Dendritic cell treated with granulocyte-macrophage colony-stimulating factor and Interleukin-4, amounts not matched to agents 40 ng/mL and 50 ng/mL, for 4 days (primary cell): Measurements from ENCODE around the gene LAMB3.
"Not testable (repeated sequence)": the region's sequence is repeated elsewhere in the genome, so short reads cannot be mapped to it uniquely, and the experiment has no call there.

Experiments used
- H3K27ac Mint-ChIP-seq: one replicate; pipeline ENCODE4 v1.8.0; 2022; ENCODE audit warnings: mild to moderate bottlenecking, mixed read lengths
- H3K27me3 Mint-ChIP-seq: one replicate; pipeline ENCODE4 v1.8.0; 2022; ENCODE audit warnings: mild to moderate bottlenecking, mixed read lengths
- H3K36me3 Mint-ChIP-seq: one replicate; pipeline ENCODE4 v1.8.0; 2022; ENCODE audit warnings: low read depth, mixed read lengths
- H3K4me1 Mint-ChIP-seq: one replicate; pipeline ENCODE4 v1.8.0; 2022; ENCODE audit warnings: low read depth, mixed read lengths
- H3K4me3 Mint-ChIP-seq: one replicate; pipeline ENCODE4 v1.8.0; 2022; ENCODE audit warnings: mild to moderate bottlenecking, moderate library complexity, mixed read lengths
- H3K9me3 Mint-ChIP-seq: one replicate; pipeline ENCODE4 v1.8.0; 2022; ENCODE audit warnings: mixed read lengths
- intact Hi-C: fragments of 100-400 bp; cut with micrococcal nuclease; formaldehyde crosslinking; loops from one replicate; pipeline ENCODE4 v1.15.0; 2022

Gene LAMB3

DNA sequence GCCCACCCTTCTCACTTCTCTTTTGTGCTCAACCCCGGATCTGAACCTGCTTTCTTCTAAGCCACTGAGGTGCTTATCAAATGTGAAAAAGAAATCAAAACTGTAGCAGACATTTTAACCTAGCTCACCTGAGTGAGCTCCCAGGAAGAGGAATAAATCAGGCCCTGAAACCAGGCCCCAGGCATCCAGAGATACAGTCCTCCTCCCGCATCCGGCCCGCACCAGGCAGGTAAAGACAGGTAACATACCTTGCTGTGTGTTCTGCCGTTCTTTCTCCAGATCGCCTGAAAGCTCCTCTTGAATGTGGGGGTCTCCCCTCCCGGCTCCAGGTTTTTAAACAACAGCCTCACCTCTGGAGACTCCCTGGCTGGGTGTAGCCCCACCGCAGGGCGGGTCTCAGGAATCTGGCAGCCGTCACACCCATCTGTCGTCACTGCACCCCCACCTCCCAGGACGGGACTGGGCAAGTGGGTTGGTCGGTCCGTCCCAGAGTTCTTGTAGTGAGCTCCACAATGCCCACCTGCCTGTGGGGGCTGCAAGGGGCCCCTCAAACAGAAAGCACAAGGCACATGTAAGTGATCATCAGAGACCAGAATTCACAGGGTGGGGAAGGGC is at the start of gene LAMB3:
TSS of gene LAMB3 (minus strand) at position 305 of the 615 bp plus-strand sequence. CDS start 1,481 bp downstream, outside the sequence.
- no peaks in the 10 kb centered on the region for H3K36me3 Mint-ChIP-seq
- no peaks in the 10 kb centered on the region for H3K9me3 Mint-ChIP-seq
- H3K4me3 Mint-ChIP-seq: no peak within 1 kb of the TSS
- peaks cover 18% of the 10 kb centered on the region for H3K27me3 Mint-ChIP-seq
- H3K27ac Mint-ChIP-seq: peak within 1 kb of the TSS; percentile 83
- intact Hi-C loops: loop anchor here (5.0 kb wide), 1 partner anchor 95 kb away; no protein-coding TSS in a partner anchor
- H3K4me1 Mint-ChIP-seq: peaks cover 87% of the 10 kb centered on the region

DNA sequence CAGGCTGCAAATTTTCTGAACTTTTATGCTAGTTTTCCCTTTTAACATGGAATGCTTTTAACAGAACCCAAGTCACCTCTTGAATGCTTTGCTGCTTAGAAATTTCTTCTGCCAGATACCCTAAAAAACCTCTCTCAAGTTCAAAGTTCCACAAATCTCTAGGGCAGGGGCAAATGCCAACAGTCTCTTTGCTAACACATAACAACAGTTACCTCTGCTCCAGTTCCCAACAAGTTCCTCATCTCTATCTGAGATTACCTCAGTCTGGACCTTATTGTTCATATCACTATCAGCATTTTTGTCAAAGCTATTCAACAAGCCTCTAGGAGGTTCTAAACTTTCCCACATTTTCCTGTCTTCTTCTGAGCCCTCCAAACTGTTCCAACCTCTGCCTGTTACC is 48.5 kb upstream of the LAMB3 start:
- peaks cover 15% of the 10 kb centered on the region for H3K9me3 Mint-ChIP-seq
- H3K27me3 Mint-ChIP-seq, intact Hi-C loops, H3K36me3 Mint-ChIP-seq, H3K27ac Mint-ChIP-seq, H3K4me3 Mint-ChIP-seq: not testable (repeated sequence)
- H3K4me1 Mint-ChIP-seq: peaks cover 75% of the 10 kb centered on the region

- H3K27ac Mint-ChIP-seq: no peak overlapping the region
- no peak overlapping the region for H3K4me3 Mint-ChIP-seq
- H3K36me3 Mint-ChIP-seq: peaks cover 6% of the 10 kb centered on the region
- H3K27me3 Mint-ChIP-seq: peaks cover 2% of the 10 kb centered on the region
- peaks cover 15% of the 10 kb centered on the region for H3K9me3 Mint-ChIP-seq
- intact Hi-C loops: no loop called here
- H3K4me1 Mint-ChIP-seq: peaks cover 83% of the 10 kb centered on the region
Measured at GRCh38 chr1:209697126-209697525, 44.9 kb upstream of the LAMB3 start.

GRCh38 chr1:209696673-209697072 is 44.4 kb upstream of the LAMB3 start:
- H3K9me3 Mint-ChIP-seq: peaks cover 12% of the 10 kb centered on the region
- no peak overlapping the region for H3K27ac Mint-ChIP-seq
- peaks cover 4% of the 10 kb centered on the region for H3K36me3 Mint-ChIP-seq
- intact Hi-C loops: no loop called here
- H3K27me3 Mint-ChIP-seq: peaks cover 2% of the 10 kb centered on the region
- no peak overlapping the region for H3K4me3 Mint-ChIP-seq
- peaks cover 82% of the 10 kb centered on the region for H3K4me1 Mint-ChIP-seq

GRCh38 chr1:209692745-209693504 is 40.7 kb upstream of the LAMB3 start:
- H3K27ac Mint-ChIP-seq: peak overlapping the region; percentile 44
- H3K4me1 Mint-ChIP-seq: peaks cover 48% of the 10 kb centered on the region
- no peak overlapping the region for H3K4me3 Mint-ChIP-seq
- H3K27me3 Mint-ChIP-seq: peaks cover 9% of the 10 kb centered on the region
- intact Hi-C loops: loop anchor here (1.0 to 5.0 kb wide), 4 partner anchors 46 to 116 kb away; no protein-coding TSS in a partner anchor
- H3K9me3 Mint-ChIP-seq: no peaks in the 10 kb centered on the region
- H3K36me3 Mint-ChIP-seq: no peaks in the 10 kb centered on the region

DNA sequence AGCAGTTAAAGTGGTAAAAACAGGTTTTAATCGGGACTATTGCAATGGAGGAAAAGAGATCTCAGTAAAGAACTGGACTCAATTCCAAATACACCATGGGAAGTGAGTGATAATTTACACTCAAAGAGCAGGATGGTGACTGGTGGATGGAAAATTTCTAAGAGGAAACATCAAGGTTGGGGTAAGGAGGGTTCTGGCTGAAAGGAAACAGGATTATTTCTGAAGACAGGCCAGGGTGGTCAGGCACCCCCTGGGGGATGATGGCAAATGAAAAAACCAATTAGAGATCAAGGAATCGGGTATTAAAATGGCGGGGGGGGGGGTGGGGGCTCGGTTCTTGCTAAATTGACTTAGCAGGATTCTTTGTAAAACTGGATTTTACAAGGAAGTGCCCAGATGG is 40.1 kb upstream of the LAMB3 start:
- intact Hi-C loops: loop anchor here (5.0 kb wide), 1 partner anchor 45 kb away; no protein-coding TSS in a partner anchor
- Mint-ChIP-seq H3K4me3 (no peak overlapping the region), H3K4me1 (peaks cover 46% of the 10 kb centered on the region), H3K9me3 (no peaks in the 10 kb centered on the region), H3K27me3 (peaks cover 9% of the 10 kb centered on the region), H3K36me3 (no peaks in the 10 kb centered on the region), H3K27ac (peak overlapping the region; percentile 44)

GRCh38 chr1:209691237-209691636 is 39.0 kb upstream of the LAMB3 start:
- no peak overlapping the region for H3K4me3 Mint-ChIP-seq
- H3K9me3 Mint-ChIP-seq: no peaks in the 10 kb centered on the region
- intact Hi-C loops: loop anchor here (5.0 kb wide), 1 partner anchor 44 kb away; no protein-coding TSS in a partner anchor
- peaks cover 40% of the 10 kb centered on the region for H3K4me1 Mint-ChIP-seq
- H3K27me3 Mint-ChIP-seq: peaks cover 8% of the 10 kb centered on the region
- H3K36me3 Mint-ChIP-seq: no peaks in the 10 kb centered on the region
- no peak overlapping the region for H3K27ac Mint-ChIP-seq

- Mint-ChIP-seq H3K9me3 (no peaks in the 10 kb centered on the region), H3K4me1 (peaks cover 41% of the 10 kb centered on the region), H3K27me3 (peaks cover 17% of the 10 kb centered on the region), H3K4me3 (no peak overlapping the region), H3K36me3 (no peaks in the 10 kb centered on the region), H3K27ac (no peak overlapping the region)
- intact Hi-C loops: no loop called here
Measured at GRCh38 chr1:209689477-209689876, 37.3 kb upstream of the LAMB3 start.

GRCh38 chr1:209688746-209689234 is 36.6 kb upstream of the LAMB3 start:
- Mint-ChIP-seq H3K9me3 (no peaks in the 10 kb centered on the region), H3K27ac (no peak overlapping the region), H3K36me3 (no peaks in the 10 kb centered on the region), H3K4me3 (no peak overlapping the region), H3K27me3 (peaks cover 17% of the 10 kb centered on the region), H3K4me1 (peaks cover 34% of the 10 kb centered on the region)
- intact Hi-C loops: no loop called here

- Mint-ChIP-seq H3K27ac (no peak overlapping the region), H3K27me3 (peaks cover 29% of the 10 kb centered on the region), H3K9me3 (no peaks in the 10 kb centered on the region), H3K4me3 (no peak overlapping the region), H3K4me1 (peaks cover 16% of the 10 kb centered on the region), H3K36me3 (no peaks in the 10 kb centered on the region)
- intact Hi-C loops: no loop called here
Measured at GRCh38 chr1:209686322-209686721, 34.1 kb upstream of the LAMB3 start.

GRCh38 chr1:209685821-209686220 is 33.6 kb upstream of the LAMB3 start:
- no peaks in the 10 kb centered on the region for H3K9me3 Mint-ChIP-seq
- H3K27me3 Mint-ChIP-seq: peaks cover 33% of the 10 kb centered on the region
- no peak overlapping the region for H3K4me3 Mint-ChIP-seq
- intact Hi-C loops: no loop called here
- peaks cover 16% of the 10 kb centered on the region for H3K4me1 Mint-ChIP-seq
- H3K27ac Mint-ChIP-seq: no peak overlapping the region
- no peaks in the 10 kb centered on the region for H3K36me3 Mint-ChIP-seq

DNA sequence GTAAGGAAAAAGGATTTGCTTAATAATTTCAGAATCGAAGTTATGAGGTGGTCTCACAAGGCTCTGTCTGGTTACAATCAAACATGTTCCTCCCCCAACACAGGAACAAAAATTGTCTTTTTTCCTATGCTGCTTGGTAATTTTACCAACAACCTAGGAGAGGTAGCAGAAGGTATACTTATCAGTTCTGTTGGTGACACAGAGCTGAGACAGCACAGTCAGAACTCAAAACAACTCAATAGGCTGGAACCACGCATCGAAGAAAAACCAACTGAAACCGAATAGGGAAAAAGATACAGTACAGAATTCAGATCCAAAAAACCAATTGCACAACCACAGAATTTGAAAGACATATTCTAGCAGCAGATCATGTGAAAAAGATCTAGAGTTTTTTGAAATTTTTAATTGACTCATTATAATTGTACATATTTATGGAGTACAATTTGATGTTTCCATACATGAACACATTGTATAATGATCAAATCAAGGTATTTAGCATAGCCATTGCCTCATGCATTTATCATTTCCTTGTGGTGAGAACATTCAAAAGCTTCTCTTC is 26.8 kb upstream of the LAMB3 start:
- H3K27me3 Mint-ChIP-seq: peaks cover 77% of the 10 kb centered on the region
- intact Hi-C loops: no loop called here
- no peak overlapping the region for H3K27ac Mint-ChIP-seq
- peaks cover 45% of the 10 kb centered on the region for H3K4me1 Mint-ChIP-seq
- H3K4me3 Mint-ChIP-seq: no peak overlapping the region
- no peaks in the 10 kb centered on the region for H3K9me3 Mint-ChIP-seq
- no peaks in the 10 kb centered on the region for H3K36me3 Mint-ChIP-seq

- H3K9me3 Mint-ChIP-seq: no peaks in the 10 kb centered on the region
- H3K27ac Mint-ChIP-seq: peak overlapping the region; percentile 42
- intact Hi-C loops: no loop called here
- H3K36me3 Mint-ChIP-seq: no peaks in the 10 kb centered on the region
- peak overlapping the region; percentile 67 for H3K4me3 Mint-ChIP-seq
- H3K4me1 Mint-ChIP-seq: peaks cover 63% of the 10 kb centered on the region
- H3K27me3 Mint-ChIP-seq: peaks cover 60% of the 10 kb centered on the region
Measured at GRCh38 chr1:209675565-209676154, 23.4 kb upstream of the LAMB3 start.
